ENCODE results near the gene RGMA. TPM values are rescaled to one million over a fixed set of nuclear protein-coding genes. Genes with fewer than 3 reads are reported as not detected.

RGMA gene
- total and polyA plus RNA-seq, 2 donors (not counting 1 experiment from before 2014, with no cell fraction given), result not detected

- TF ChIP-seq CTCF (IDR thresholded peaks at IDR 0.05), result no peak
- TF ChIP-seq EZH2 (IDR thresholded peaks at IDR 0.05; ENCODE audit: borderline replicate concordance, insufficient read depth, low read depth, low read length, poor library complexity, severe bottlenecking), result no peak
- no peak overlapping the region for H3K4me3 Mint-ChIP-seq
- Histone ChIP-seq H3K27me3 (replicated peaks in 1 of 4; ENCODE audit: control extremely low read depth in 1 of 4, control insufficient read depth in 3 of 4, insufficient read depth in 4 of 4, low read length in 3 of 4) (no peaks in the 10 kb centered on the region), H3K79me2 (ENCODE audit: control insufficient read depth, insufficient read depth, low read length) (no peaks in the 10 kb centered on the region), H3K9ac (ENCODE audit: low read length) (no peak overlapping the region), H3K9me3 (ENCODE audit: control extremely low read depth in 1 of 3, control insufficient read depth in 2 of 3, insufficient read depth in 1 of 3, low read length in 2 of 3) (no peaks in the 10 kb centered on the region), H3K4me3 (ENCODE audit: control extremely low read depth in 1 of 5, extremely low read depth in 1 of 5, insufficient read depth in 1 of 5, low read depth in 2 of 5, low read length in 4 of 5) (no peak overlapping the region), H3K27ac (ENCODE audit: low read length in 2 of 2) (no peak overlapping the region), H4K20me1 (ENCODE audit: control insufficient read depth, insufficient read depth, low read length, poor library complexity, severe bottlenecking) (peaks cover 43% of the 10 kb centered on the region), H2AFZ (ENCODE audit: insufficient read depth, low read depth, low read length, poor library complexity, severe bottlenecking) (no peak overlapping the region), H3K4me1 (ENCODE audit: control insufficient read depth in 2 of 2, insufficient read depth in 2 of 2, low read length in 2 of 2) (peaks cover 5 to 14% of the 10 kb centered on the region in 2 donors), H3K4me2 (replicated peaks; ENCODE audit: low read depth, low read length, poor library complexity, severe bottlenecking) (no peak overlapping the region), H3K36me3 (replicated peaks in 1 of 2; ENCODE audit: control extremely low read depth in 1 of 2, control insufficient read depth in 1 of 2, extremely low read depth in 1 of 2, insufficient read depth in 2 of 2, low read length in 1 of 2) (peaks cover 10 to 51% of the 10 kb centered on the region in 2 experiments)
- no peaks in the 10 kb centered on the region for H3K9me3 Mint-ChIP-seq (ENCODE audit: insufficient read depth)
- no peak overlapping the region for H3K27ac Mint-ChIP-seq
- DNase-seq, result no peak
- WGBS (ENCODE audit: insufficient coverage), result 92% methylated on average over 7 of the region's 10 CpGs
- H3K27me3 Mint-ChIP-seq, result no peaks in the 10 kb centered on the region
- intact Hi-C loops (cut with micrococcal nuclease), result no loop called here
- ChIA-PET CTCF (interaction anchor here (3.7 to 9.3 kb wide), 2 partner anchors 9 to 231 kb away, joined by 16 to 64 read pairs; no protein-coding TSS in a partner anchor), POLR2A (no interaction called here)
- peaks cover 34% of the 10 kb centered on the region for H3K4me1 Mint-ChIP-seq
- no peak for ATAC-seq (ENCODE audit: low read depth)
Observed at GRCh38 chr15:93027413-93027812, 61.6 kb downstream of the RGMA start.

- DNase-seq, result no peak
- ATAC-seq (ENCODE audit: low read depth), result no peak
- H3K27me3 ChIP-seq (replicated peaks in 1 of 4; ENCODE audit: control extremely low read depth in 1 of 4, control insufficient read depth in 3 of 4, insufficient read depth in 4 of 4, low read length in 3 of 4), result no peaks in the 10 kb centered on the region
- H3K79me2 ChIP-seq (ENCODE audit: control insufficient read depth, insufficient read depth, low read length), result no peaks in the 10 kb centered on the region
- CTCF ChIA-PET, result interaction anchor here (1.2 kb wide), 1 partner anchor 9 kb away, joined by 3 read pairs; no protein-coding TSS in a partner anchor
- Mint-ChIP-seq H3K9me3 (ENCODE audit: insufficient read depth) (no peaks in the 10 kb centered on the region), H3K27ac (peak overlapping the region; percentile 15), H3K4me1 (peaks cover 41% of the 10 kb centered on the region), H3K27me3 (no peaks in the 10 kb centered on the region), H3K4me3 (no peak overlapping the region)
- POLR2A ChIA-PET, result no interaction called here
- no peak overlapping the region for H3K4me3 ChIP-seq (ENCODE audit: control extremely low read depth in 1 of 5, extremely low read depth in 1 of 5, insufficient read depth in 1 of 5, low read depth in 2 of 5, low read length in 4 of 5)
- H3K9ac ChIP-seq (ENCODE audit: low read length), result no peak overlapping the region
- no peak overlapping the region for H3K27ac ChIP-seq (ENCODE audit: low read length in 2 of 2)
- WGBS (ENCODE audit: insufficient coverage), result 89% methylated on average over 8 of the region's 9 CpGs
- H3K4me1 ChIP-seq (ENCODE audit: control insufficient read depth in 2 of 2, insufficient read depth in 2 of 2, low read length in 2 of 2), result peaks cover 5 to 14% of the 10 kb centered on the region in 2 donors
- peaks cover 17 to 61% of the 10 kb centered on the region in 2 experiments for H3K36me3 ChIP-seq (replicated peaks in 1 of 2; ENCODE audit: control extremely low read depth in 1 of 2, control insufficient read depth in 1 of 2, extremely low read depth in 1 of 2, insufficient read depth in 2 of 2, low read length in 1 of 2)
- H3K4me2 ChIP-seq (replicated peaks; ENCODE audit: low read depth, low read length, poor library complexity, severe bottlenecking), result no peak overlapping the region
- H4K20me1 ChIP-seq (ENCODE audit: control insufficient read depth, insufficient read depth, low read length, poor library complexity, severe bottlenecking), result peaks cover 50% of the 10 kb centered on the region
- intact Hi-C loops (cut with micrococcal nuclease), result no loop called here
- H3K9me3 ChIP-seq (ENCODE audit: control extremely low read depth in 1 of 3, control insufficient read depth in 2 of 3, insufficient read depth in 1 of 3, low read length in 2 of 3), result no peaks in the 10 kb centered on the region
- TF ChIP-seq EZH2 (IDR thresholded peaks at IDR 0.05; ENCODE audit: borderline replicate concordance, insufficient read depth, low read depth, low read length, poor library complexity, severe bottlenecking) (no peak), CTCF (IDR thresholded peaks at IDR 0.05) (no peak)
- H2AFZ ChIP-seq (ENCODE audit: insufficient read depth, low read depth, low read length, poor library complexity, severe bottlenecking), result no peak overlapping the region
Observed at GRCh38 chr15:93026380-93026817, 62.6 kb downstream of the RGMA start.
